Measurements from ENCODE around the gene SFSWAP. TPM values are rescaled to one million over a fixed set of nuclear protein-coding genes. Genes with fewer than 3 reads are reported as not detected.

SFSWAP gene
- total RNA-seq, 1 donor from 2014 or later: 21.9 TPM

- Histone ChIP-seq H3K27ac (replicated peaks) (no peak overlapping the region), H3K27me3 (ENCODE audit: low read depth) (peaks cover 74% of the 10 kb centered on the region), H3K4me1 (no peaks in the 10 kb centered on the region), H3K4me3 (no peak overlapping the region), H3K9me3 (replicated peaks) (peaks cover 15% of the 10 kb centered on the region), H3K36me3 (no peaks in the 10 kb centered on the region)
- no peak for TF ChIP-seq CTCF (IDR thresholded peaks at IDR 0.05; ENCODE audit: borderline replicate concordance)
- DNase-seq: no peak
- intact Hi-C loops (cut with micrococcal nuclease): no loop called here
Observed at GRCh38 chr12:131671871-131672270, 39.0 kb upstream of the SFSWAP start.

DNA sequence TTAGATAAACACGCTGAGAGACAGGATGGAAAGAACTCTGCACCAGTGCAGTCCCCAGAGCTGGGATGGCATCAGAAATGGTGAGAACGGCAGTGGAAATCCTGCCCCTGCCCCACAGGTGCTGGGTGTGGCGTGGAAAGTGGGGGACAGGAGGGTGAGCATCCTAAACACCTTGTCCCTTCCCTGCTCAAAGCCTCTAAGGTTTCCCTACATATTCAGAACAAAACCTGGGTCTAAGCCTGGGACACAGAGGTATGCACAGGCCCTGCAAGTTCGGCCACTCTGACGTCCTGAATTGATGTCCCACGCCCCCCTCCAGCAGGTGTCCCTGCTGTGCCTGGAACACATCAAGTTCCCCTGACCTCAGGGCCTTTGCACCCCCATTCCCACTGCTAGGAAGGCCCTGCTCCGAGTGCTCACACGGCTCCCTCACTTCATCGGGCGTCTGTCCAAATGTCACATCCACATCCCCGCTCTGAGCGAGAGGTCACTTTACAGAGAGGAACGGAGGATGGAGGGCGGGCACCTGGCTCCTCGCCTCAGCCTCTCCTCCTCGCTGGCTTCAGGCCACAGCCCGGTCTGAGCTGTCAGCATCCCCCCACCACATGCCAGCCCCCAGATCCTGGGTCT lies 38.5 kb upstream of the SFSWAP start:
- intact Hi-C loops (cut with micrococcal nuclease): no loop called here
- peaks cover 15% of the 10 kb centered on the region for H3K9me3 ChIP-seq (replicated peaks)
- H3K36me3 ChIP-seq: no peaks in the 10 kb centered on the region
- no peak for TF ChIP-seq CTCF (IDR thresholded peaks at IDR 0.05; ENCODE audit: borderline replicate concordance)
- peaks cover 78% of the 10 kb centered on the region for H3K27me3 ChIP-seq (ENCODE audit: low read depth)
- DNase-seq: no peak
- H3K27ac ChIP-seq (replicated peaks): no peak overlapping the region
- no peak overlapping the region for H3K4me3 ChIP-seq
- no peaks in the 10 kb centered on the region for H3K4me1 ChIP-seq

- TF ChIP-seq CTCF (IDR thresholded peaks at IDR 0.05; ENCODE audit: borderline replicate concordance): no peak
- peaks cover 75% of the 10 kb centered on the region for H3K27me3 ChIP-seq (ENCODE audit: low read depth)
- no peak for DNase-seq
- no peaks in the 10 kb centered on the region for H3K4me1 ChIP-seq
- H3K4me3 ChIP-seq: no peak overlapping the region
- H3K9me3 ChIP-seq (replicated peaks): peaks cover 15% of the 10 kb centered on the region
- H3K36me3 ChIP-seq: no peaks in the 10 kb centered on the region
- intact Hi-C loops (cut with micrococcal nuclease): no loop called here
- no peak overlapping the region for H3K27ac ChIP-seq (replicated peaks)
Observed at GRCh38 chr12:131672941-131673887, 37.7 kb upstream of the SFSWAP start.

DNA sequence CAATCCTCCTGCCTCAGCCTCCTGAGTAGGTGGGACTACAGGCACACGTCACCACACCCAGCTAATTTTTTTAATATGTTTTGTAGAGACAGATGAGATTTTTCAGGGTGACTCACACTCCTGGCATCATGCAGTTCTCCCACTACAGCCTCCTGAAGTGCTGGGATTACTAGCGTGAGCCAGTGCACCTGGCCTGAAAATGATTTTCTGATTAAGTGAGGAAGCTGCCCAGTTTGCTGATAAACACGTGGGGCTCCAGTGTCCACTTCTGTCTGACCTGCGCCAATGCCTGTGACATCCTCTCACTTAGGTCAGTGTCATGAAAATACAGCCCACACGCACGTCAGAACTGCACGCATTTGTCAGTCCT lies 37.0 kb upstream of the SFSWAP start:
- Histone ChIP-seq H3K27me3 (ENCODE audit: low read depth) (peaks cover 77% of the 10 kb centered on the region), H3K9me3 (replicated peaks) (peaks cover 15% of the 10 kb centered on the region), H3K4me3 (no peak overlapping the region), H3K36me3 (no peaks in the 10 kb centered on the region), H3K27ac (replicated peaks) (no peak overlapping the region), H3K4me1 (no peaks in the 10 kb centered on the region)
- no peak for TF ChIP-seq CTCF (IDR thresholded peaks at IDR 0.05; ENCODE audit: borderline replicate concordance)
- intact Hi-C loops (cut with micrococcal nuclease): no loop called here
- DNase-seq: no peak

GRCh38 chr12:131674373-131674772 lies 36.5 kb upstream of the SFSWAP start:
- no peaks in the 10 kb centered on the region for H3K4me1 ChIP-seq
- H3K27me3 ChIP-seq (ENCODE audit: low read depth): peaks cover 77% of the 10 kb centered on the region
- no peak overlapping the region for H3K27ac ChIP-seq (replicated peaks)
- no peak for TF ChIP-seq CTCF (IDR thresholded peaks at IDR 0.05; ENCODE audit: borderline replicate concordance)
- DNase-seq: no peak
- H3K9me3 ChIP-seq (replicated peaks): peaks cover 15% of the 10 kb centered on the region
- no peaks in the 10 kb centered on the region for H3K36me3 ChIP-seq
- intact Hi-C loops (cut with micrococcal nuclease): no loop called here
- H3K4me3 ChIP-seq: no peak overlapping the region
